ENCODE data around the gene CARHSP1. TPM values are rescaled to one million over a fixed set of nuclear protein-coding genes. Genes with fewer than 3 reads are reported as not detected.

CARHSP1 gene
- total RNA-seq, 4 donors from 2014 or later, result 47.3 to 75.6 (median 63.8) TPM

- TF ChIP-seq, protein P1, sequence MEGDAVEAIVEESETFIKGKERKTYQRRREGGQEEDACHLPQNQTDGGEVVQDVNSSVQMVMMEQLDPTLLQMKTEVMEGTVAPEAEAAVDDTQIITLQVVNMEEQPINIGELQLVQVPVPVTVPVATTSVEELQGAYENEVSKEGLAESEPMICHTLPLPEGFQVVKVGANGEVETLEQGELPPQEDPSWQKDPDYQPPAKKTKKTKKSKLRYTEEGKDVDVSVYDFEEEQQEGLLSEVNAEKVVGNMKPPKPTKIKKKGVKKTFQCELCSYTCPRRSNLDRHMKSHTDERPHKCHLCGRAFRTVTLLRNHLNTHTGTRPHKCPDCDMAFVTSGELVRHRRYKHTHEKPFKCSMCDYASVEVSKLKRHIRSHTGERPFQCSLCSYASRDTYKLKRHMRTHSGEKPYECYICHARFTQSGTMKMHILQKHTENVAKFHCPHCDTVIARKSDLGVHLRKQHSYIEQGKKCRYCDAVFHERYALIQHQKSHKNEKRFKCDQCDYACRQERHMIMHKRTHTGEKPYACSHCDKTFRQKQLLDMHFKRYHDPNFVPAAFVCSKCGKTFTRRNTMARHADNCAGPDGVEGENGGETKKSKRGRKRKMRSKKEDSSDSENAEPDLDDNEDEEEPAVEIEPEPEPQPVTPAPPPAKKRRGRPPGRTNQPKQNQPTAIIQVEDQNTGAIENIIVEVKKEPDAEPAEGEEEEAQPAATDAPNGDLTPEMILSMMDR (IDR thresholded peaks at IDR 0.05; ENCODE audit: low read depth), result no peak
These were observed 5.6 kb upstream of the CARHSP1 start for GRCh38 chr16:8874388-8874787.

GRCh38 chr16:8872967-8873865, 4.4 kb upstream of the CARHSP1 start:
- TF ChIP-seq, protein P1 (IDR thresholded peaks at IDR 0.05; ENCODE audit: low read depth), result no peak

- TF ChIP-seq, protein P1 (IDR thresholded peaks at IDR 0.05; ENCODE audit: low read depth), result no peak
These were observed 3.3 kb upstream of the CARHSP1 start for GRCh38 chr16:8872071-8872470.

- TF ChIP-seq, protein P1 (IDR thresholded peaks at IDR 0.05; ENCODE audit: low read depth), result no peak
These were observed 594 bp upstream of the CARHSP1 start for GRCh38 chr16:8869212-8869987.

GRCh38 chr16:8867932-8868415, 832 bp downstream of the CARHSP1 start:
- TF ChIP-seq, protein P1 (IDR thresholded peaks at IDR 0.05; ENCODE audit: low read depth), result no peak

DNA sequence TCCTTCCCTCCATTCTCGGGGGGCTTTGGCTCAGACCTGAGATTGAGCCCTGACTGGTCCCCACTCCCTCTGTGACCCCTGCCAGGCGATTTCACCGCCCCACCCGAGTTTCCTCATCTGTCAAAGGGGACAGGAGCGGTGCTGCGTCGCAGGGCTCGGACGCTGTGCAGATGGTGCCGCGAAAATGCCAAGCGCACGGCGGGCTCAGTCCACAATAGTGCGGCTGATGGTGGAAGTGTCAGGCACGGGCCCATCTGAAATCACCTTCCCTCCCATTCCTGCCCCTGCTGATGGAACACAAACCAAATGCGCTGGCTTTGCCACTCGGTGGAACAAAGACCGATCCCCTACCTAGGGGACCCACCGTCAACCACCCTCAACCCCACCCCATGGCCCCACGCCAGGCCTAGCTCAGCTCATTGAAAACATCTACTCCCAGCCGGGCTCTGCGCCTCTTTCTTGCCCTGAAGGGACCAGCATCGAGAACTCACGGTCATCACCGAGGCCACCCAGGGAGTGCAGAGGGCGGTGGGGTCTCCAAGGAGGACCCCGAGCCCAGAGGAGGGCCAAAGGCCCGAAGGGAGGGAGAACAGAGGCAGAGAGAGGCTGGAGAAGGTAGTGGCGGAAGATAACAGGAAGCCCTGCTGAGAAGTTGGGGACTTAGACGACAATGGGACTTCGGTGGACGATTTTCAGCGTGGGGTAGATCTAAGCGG, 1.4 kb downstream of the CARHSP1 start:
- TF ChIP-seq, protein P1 (IDR thresholded peaks at IDR 0.05; ENCODE audit: low read depth), result no peak
